Hypothalamus (tissue), 51 donors: ENCODE results near the gene GRM4.

Experiments used
- DNase-seq, 51 donors: peaks; one replicate each; lab custom pipeline; 2025; lab: John Stamatoyannopoulos, UW

GRM4 gene

GRCh38 chr6:34158876-34159275 is 13.0 kb upstream of the GRM4 start:
- DNase-seq, result no peak

- DNase-seq, result no peak
These were observed 12.0 kb upstream of the GRM4 start for GRCh38 chr6:34157851-34158250.

GRCh38 chr6:34157236-34157830 is 11.4 kb upstream of the GRM4 start:
- DNase-seq, result no peak

GRCh38 chr6:34155471-34156300 is 9.8 kb upstream of the GRM4 start:
- DNase-seq, result no peak

GRCh38 chr6:34154668-34155447 is 9.0 kb upstream of the GRM4 start:
- DNase-seq, result peak in 25 of 51 donors; percentile 3 to 68 (median 29)

- DNase-seq, result no peak
These were observed 7.1 kb upstream of the GRM4 start for GRCh38 chr6:34152806-34153520.

- no peak for DNase-seq
These were observed 6.2 kb upstream of the GRM4 start for GRCh38 chr6:34152042-34152524.

- DNase-seq, result no peak
These were observed 5.6 kb upstream of the GRM4 start for GRCh38 chr6:34151321-34152041.

- no peak for DNase-seq
These were observed 4.9 kb upstream of the GRM4 start for GRCh38 chr6:34150766-34151165.

GRCh38 chr6:34149831-34150400 is 4.0 kb upstream of the GRM4 start:
- no peak for DNase-seq

GRCh38 chr6:34149452-34149810 is 3.5 kb upstream of the GRM4 start:
- no peak for DNase-seq

GRCh38 chr6:34148631-34149451 is 3.0 kb upstream of the GRM4 start:
- no peak for DNase-seq

GRCh38 chr6:34147906-34148630 is 2.2 kb upstream of the GRM4 start:
- DNase-seq, result no peak

GRCh38 chr6:34146801-34147592 is 1.1 kb upstream of the GRM4 start:
- no peak for DNase-seq

GRCh38 chr6:34145161-34146020 is 496 bp downstream of the GRM4 start:
- peak in 7 of 51 donors; percentile 10 to 33 (median 23) for DNase-seq

GRCh38 chr6:34144581-34145160 is 1.2 kb downstream of the GRM4 start:
- DNase-seq, result no peak
